K562 (cell line): ENCODE data around the gene ETV2. TPM values are rescaled to one million over a fixed set of nuclear protein-coding genes. Genes with fewer than 3 reads are reported as not detected.
A peak's percentile ranks its signal among the peaks of the same experiment; 100 is the strongest.

Experiments used
- ARHGAP35 ChIP-seq: fragments of 450-650 bp; IDR thresholded peaks from 2 replicates; pipeline ENCODE4 v1.6.1; 2018; ENCODE audit not compliant: partially characterized antibody
- ATF1 ChIP-seq, 2 experiments: fragments of 450-650 bp in 1 of 2; IDR thresholded peaks; 2 replicates each; pipeline ENCODE4 v1.6.1; 2016; ENCODE audit warnings: missing compliant biosample characterization in 1 of 2, missing genetic modification characterization in 1 of 2
- BMI1 ChIP-seq: fragments of 150-350 bp; IDR thresholded peaks from 2 replicates; pipeline ENCODE4 v1.6.1; 2014; ENCODE audit warnings: low read length
- CCNT2 ChIP-seq: IDR thresholded peaks from 2 replicates; pipeline ENCODE4 v1.6.1; 2011; ENCODE audit warnings: borderline replicate concordance, low read depth, mild to moderate bottlenecking, moderate library complexity, mixed read lengths, low read length; ENCODE audit not compliant: insufficient read length; ENCODE audit errors: extremely low read depth
- JUNB ChIP-seq: fragments of 450-650 bp; formaldehyde crosslinking; conservative IDR thresholded peaks from 2 replicates; pipeline ENCODE4 v1.4.0; 2020; ENCODE audit warnings: mild to moderate bottlenecking
- KLF6 ChIP-seq: fragments of 250-450 bp; sonication (Bioruptor Pico); IDR thresholded peaks from 2 replicates; pipeline ENCODE4 v1.4.0; 2020; ENCODE audit warnings: mild to moderate bottlenecking, moderate library complexity, borderline replicate concordance
- RCOR1 ChIP-seq, 2 experiments: IDR thresholded peaks; 2 replicates each; pipeline ENCODE4 v1.6.1; 2012; ENCODE audit warnings: low read depth in 2 of 2, low read length in 2 of 2, borderline replicate concordance in 1 of 2, improper control_type of control experiment in 1 of 2
- TAF1 ChIP-seq: IDR thresholded peaks from 2 replicates; pipeline ENCODE4 v1.6.1; 2011; ENCODE audit warnings: mild to moderate bottlenecking, low read length, moderate library complexity; ENCODE audit not compliant: insufficient read depth, control insufficient read depth, severe bottlenecking; ENCODE audit errors: extremely low read depth
- TEAD1 ChIP-seq, 2 experiments: fragments of 450-650 bp in 1 of 2; sonication (generic) in 1 of 2; formaldehyde crosslinking; IDR thresholded peaks; 2 replicates each; pipeline versions ENCODE4 v1.4.0 to v1.8.0; 2020 to 2022; ENCODE audit warnings: mild to moderate bottlenecking in 2 of 2, missing genetic modification reagents in 1 of 2
- polyA plus RNA-seq, 8 experiments: library from polyadenylated mRNA; depleted of rRNA in 4 of 8; stranded (reverse) in 5 of 8; unstranded in 3 of 8; fragments of >200 nt; fragmentation: Nextera tagmentation in 2 of 8; fragmentation: Illumina TruSeq in 1 of 8; extraction: Ambion mirVana in 2 of 8; extraction: Trizol in 1 of 8; gene quantifications; 2 replicates each; pipeline versions ENCODE4 v1.2.1 to v1.2.3, GENCODE V29; 2011 to 2014; ENCODE audit warnings: inconsistent platforms in 1 of 8, missing spikeins in 1 of 8
- total RNA-seq, 7 experiments: library from RNA; depleted of rRNA in 6 of 7; stranded (reverse); fragments of >200 nt in 6 of 7; fragmentation: Illumina TruSeq in 2 of 7; extraction: Trizol in 2 of 7; gene quantifications; 2 replicates each; pipeline versions ENCODE4 v1.2.1 to v1.2.3, GENCODE V29; 2011 to 2021; ENCODE audit warnings: low replicate concordance in 1 of 7
- TF ChIP-seq, protein P1 (sequence below), 2 experiments: fragments of 200-800 bp in 1 of 2; sonication (Bioruptor generic) in 1 of 2; sonication (generic) in 1 of 2; formaldehyde crosslinking in 1 of 2; IDR thresholded peaks in 1 of 2; conservative IDR thresholded peaks in 1 of 2; 2 replicates each; pipeline versions ENCODE4 v1.5.0 to v1.6.1; 2016 to 2020; ENCODE audit warnings: missing compliant biosample characterization in 1 of 2, missing genetic modification characterization in 1 of 2, missing genetic modification reagents in 1 of 2
- TF ChIP-seq, protein P2 (sequence below), 2 experiments: fragments of 450-650 bp in 1 of 2; IDR thresholded peaks; 2 replicates each; pipeline ENCODE4 v1.6.1; 2011 to 2017; ENCODE audit warnings: low read depth in 2 of 2, antibody characterized with exemption in 1 of 2, borderline replicate concordance in 1 of 2, low read length in 1 of 2, mild to moderate bottlenecking in 1 of 2, mixed read lengths in 1 of 2; ENCODE audit not compliant: control insufficient read depth in 1 of 2
- TF ChIP-seq, protein P3 (sequence below): sonication (generic); formaldehyde crosslinking; IDR thresholded peaks from 2 replicates; pipeline ENCODE4 v1.9.0; 2022; ENCODE audit warnings: mild to moderate bottlenecking, missing genetic modification reagents
- TF ChIP-seq, protein P4 (sequence below): fragments of 200-800 bp; sonication (Bioruptor generic); IDR thresholded peaks from 2 replicates; pipeline ENCODE4 v1.6.1; 2017; ENCODE audit warnings: missing genetic modification characterization, missing compliant biosample characterization
- TF ChIP-seq, protein P5 (sequence below): sonication (generic); formaldehyde crosslinking; IDR thresholded peaks from 2 replicates; pipeline ENCODE4 v1.8.0; 2022; ENCODE audit warnings: missing genetic modification reagents, mild to moderate bottlenecking, moderate library complexity, borderline replicate concordance
- TF ChIP-seq, protein P6 (sequence below): fragments of 450-650 bp; IDR thresholded peaks from 2 replicates; pipeline ENCODE4 v1.6.1; 2016

ETV2 gene
- total and polyA plus RNA-seq, 9 of the 15 experiments (the other 6 are each of a cell fraction or from before 2014, with no cell fraction given) = 0.11 to 3.7 (median 0.55) TPM

DNA sequence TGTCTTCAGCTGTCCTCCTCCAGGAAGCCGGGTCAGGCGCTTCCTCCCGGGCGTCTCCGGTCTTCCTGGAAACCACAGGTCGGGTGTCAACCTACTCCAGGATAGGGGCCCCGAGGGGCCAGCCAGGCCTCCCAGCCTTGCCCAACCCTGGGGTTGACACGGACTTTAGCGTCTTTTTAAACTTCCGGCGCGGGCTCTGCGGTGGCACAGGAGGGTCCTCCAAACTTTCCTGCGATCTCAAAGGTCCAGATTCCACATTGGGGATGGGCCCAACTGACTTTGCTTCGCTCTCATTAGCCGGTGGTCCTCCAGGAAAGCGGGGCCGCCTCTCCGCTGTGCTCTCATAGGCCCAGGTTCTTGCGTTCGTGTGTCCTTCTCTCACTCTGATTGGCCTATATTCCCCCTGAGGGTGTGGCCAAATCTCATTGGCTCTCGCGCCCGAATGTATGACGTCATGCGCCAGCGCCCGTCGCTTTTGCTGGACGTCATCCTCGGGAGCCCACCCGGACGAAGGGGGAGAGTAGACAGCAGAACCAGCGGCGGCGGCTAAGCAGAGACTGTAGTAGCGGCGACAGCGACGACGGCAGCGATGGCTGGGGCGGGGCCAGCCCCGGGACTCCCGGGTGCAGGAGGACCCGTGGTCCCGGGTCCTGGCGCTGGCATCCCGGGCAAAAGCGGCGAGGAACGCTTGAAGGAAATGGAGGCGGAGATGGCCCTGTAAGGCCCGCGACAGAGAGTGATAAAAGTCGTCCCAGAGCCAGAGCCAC is 12.8 kb upstream of the ETV2 start, which contains the start of gene RBM42 (continued):
- TF ChIP-seq, protein P1, sequence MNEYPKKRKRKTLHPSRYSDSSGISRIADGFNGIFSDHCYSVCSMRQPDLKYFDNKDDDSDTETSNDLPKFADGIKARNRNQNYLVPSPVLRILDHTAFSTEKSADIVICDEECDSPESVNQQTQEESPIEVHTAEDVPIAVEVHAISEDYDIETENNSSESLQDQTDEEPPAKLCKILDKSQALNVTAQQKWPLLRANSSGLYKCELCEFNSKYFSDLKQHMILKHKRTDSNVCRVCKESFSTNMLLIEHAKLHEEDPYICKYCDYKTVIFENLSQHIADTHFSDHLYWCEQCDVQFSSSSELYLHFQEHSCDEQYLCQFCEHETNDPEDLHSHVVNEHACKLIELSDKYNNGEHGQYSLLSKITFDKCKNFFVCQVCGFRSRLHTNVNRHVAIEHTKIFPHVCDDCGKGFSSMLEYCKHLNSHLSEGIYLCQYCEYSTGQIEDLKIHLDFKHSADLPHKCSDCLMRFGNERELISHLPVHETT (CRISPR knock-in tag; conservative IDR thresholded peaks at IDR 0.05 in 1 of 2, IDR thresholded peaks at IDR 0.05 in 1 of 2) = peak in 1 of 2 experiments; percentile 85; a peak in 2 of 4 replicates
- TF ChIP-seq, protein P2, sequence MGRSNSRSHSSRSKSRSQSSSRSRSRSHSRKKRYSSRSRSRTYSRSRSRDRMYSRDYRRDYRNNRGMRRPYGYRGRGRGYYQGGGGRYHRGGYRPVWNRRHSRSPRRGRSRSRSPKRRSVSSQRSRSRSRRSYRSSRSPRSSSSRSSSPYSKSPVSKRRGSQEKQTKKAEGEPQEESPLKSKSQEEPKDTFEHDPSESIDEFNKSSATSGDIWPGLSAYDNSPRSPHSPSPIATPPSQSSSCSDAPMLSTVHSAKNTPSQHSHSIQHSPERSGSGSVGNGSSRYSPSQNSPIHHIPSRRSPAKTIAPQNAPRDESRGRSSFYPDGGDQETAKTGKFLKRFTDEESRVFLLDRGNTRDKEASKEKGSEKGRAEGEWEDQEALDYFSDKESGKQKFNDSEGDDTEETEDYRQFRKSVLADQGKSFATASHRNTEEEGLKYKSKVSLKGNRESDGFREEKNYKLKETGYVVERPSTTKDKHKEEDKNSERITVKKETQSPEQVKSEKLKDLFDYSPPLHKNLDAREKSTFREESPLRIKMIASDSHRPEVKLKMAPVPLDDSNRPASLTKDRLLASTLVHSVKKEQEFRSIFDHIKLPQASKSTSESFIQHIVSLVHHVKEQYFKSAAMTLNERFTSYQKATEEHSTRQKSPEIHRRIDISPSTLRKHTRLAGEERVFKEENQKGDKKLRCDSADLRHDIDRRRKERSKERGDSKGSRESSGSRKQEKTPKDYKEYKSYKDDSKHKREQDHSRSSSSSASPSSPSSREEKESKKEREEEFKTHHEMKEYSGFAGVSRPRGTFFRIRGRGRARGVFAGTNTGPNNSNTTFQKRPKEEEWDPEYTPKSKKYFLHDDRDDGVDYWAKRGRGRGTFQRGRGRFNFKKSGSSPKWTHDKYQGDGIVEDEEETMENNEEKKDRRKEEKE (IDR thresholded peaks at IDR 0.05; ENCODE audit: borderline replicate concordance in 1 of 2, control insufficient read depth in 1 of 2, low read depth in 2 of 2, low read length in 1 of 2) = no peak
- peak; percentile 99 for TF ChIP-seq JUNB (CRISPR knock-in tag)
- TF ChIP-seq CCNT2 = no peak
- peak in 1 of 2 experiments; percentile 50; a peak in 1 of 4 replicates for TF ChIP-seq RCOR1 (IDR thresholded peaks at IDR 0.05; ENCODE audit: borderline replicate concordance in 1 of 2, low read depth in 2 of 2, low read length in 2 of 2)
- peak in 1 of 2 experiments; percentile 4; a peak in 1 of 4 replicates for TF ChIP-seq TEAD1 (CRISPR knock-in tag; IDR thresholded peaks at IDR 0.05)
- TF ChIP-seq, protein P3, sequence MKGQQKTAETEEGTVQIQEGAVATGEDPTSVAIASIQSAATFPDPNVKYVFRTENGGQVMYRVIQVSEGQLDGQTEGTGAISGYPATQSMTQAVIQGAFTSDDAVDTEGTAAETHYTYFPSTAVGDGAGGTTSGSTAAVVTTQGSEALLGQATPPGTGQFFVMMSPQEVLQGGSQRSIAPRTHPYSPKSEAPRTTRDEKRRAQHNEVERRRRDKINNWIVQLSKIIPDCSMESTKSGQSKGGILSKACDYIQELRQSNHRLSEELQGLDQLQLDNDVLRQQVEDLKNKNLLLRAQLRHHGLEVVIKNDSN (CRISPR knock-in tag) = peak; percentile 12; the same call in 1 of the 2 replicates
- TF ChIP-seq TAF1 = peak; percentile 16
- TF ChIP-seq BMI1 = no peak
- TF ChIP-seq ARHGAP35 = no peak
- TF ChIP-seq, protein P4, sequence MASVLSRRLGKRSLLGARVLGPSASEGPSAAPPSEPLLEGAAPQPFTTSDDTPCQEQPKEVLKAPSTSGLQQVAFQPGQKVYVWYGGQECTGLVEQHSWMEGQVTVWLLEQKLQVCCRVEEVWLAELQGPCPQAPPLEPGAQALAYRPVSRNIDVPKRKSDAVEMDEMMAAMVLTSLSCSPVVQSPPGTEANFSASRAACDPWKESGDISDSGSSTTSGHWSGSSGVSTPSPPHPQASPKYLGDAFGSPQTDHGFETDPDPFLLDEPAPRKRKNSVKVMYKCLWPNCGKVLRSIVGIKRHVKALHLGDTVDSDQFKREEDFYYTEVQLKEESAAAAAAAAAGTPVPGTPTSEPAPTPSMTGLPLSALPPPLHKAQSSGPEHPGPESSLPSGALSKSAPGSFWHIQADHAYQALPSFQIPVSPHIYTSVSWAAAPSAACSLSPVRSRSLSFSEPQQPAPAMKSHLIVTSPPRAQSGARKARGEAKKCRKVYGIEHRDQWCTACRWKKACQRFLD (CRISPR knock-in tag) = peak; percentile 78; the same call in 1 of the 2 replicates
- TF ChIP-seq, protein P5, sequence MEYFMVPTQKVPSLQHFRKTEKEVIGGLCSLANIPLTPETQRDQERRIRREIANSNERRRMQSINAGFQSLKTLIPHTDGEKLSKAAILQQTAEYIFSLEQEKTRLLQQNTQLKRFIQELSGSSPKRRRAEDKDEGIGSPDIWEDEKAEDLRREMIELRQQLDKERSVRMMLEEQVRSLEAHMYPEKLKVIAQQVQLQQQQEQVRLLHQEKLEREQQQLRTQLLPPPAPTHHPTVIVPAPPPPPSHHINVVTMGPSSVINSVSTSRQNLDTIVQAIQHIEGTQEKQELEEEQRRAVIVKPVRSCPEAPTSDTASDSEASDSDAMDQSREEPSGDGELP = peak; percentile 65; the same call in 1 of the 2 replicates
- TF ChIP-seq, protein P6, sequence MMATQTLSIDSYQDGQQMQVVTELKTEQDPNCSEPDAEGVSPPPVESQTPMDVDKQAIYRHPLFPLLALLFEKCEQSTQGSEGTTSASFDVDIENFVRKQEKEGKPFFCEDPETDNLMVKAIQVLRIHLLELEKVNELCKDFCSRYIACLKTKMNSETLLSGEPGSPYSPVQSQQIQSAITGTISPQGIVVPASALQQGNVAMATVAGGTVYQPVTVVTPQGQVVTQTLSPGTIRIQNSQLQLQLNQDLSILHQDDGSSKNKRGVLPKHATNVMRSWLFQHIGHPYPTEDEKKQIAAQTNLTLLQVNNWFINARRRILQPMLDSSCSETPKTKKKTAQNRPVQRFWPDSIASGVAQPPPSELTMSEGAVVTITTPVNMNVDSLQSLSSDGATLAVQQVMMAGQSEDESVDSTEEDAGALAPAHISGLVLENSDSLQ = peak; percentile 83
- TF ChIP-seq KLF6 = no peak
- peak; percentile 100 for TF ChIP-seq ATF1 (CRISPR knock-in tag; IDR thresholded peaks at IDR 0.05)
- TF ChIP-seq ATF1 (tag; IDR thresholded peaks at IDR 0.05) = peak; percentile 100
